Vagina (tissue), 2 donors: ENCODE results near the gene COX6A2.

Source experiments
- POLR2A ChIP-seq, 2 donors: fragments of 450-650 bp; IDR thresholded peaks; one replicate each; pipeline ENCODE4 v1.6.1; 2017; ENCODE audit warnings: antibody characterized with exemption in 2 of 2, mild to moderate bottlenecking in 2 of 2, moderate library complexity in 2 of 2
- TF ChIP-seq, protein P1 (sequence below), 3 experiments: fragments of 450-650 bp in 2 of 3; fragments of 200-600 bp in 1 of 3; sonication (generic) in 1 of 3; IDR thresholded peaks; one replicate each; pipeline ENCODE4 v1.5.1; 2017 to 2019; ENCODE audit warnings: antibody characterized with exemption in 3 of 3, mild to moderate bottlenecking in 2 of 3, moderate library complexity in 2 of 3

DNA sequence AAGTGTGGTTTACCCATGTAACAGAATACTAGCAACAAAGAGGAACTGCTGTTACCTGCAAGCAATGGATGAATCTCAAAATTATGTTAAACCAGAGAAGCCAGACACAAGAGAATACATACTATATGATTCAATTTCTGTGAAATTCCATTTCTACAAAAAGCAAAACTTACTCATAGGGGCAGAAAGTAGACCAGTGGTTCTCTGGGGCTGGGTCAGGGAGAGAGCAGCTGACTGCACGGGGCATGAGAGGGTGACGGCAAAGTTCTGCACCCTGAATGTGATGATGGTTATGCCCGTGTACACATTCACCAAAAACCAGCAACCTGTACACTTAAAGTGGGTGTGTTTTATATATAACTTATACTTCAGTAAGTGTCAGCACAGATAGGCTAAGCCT, 11.4 kb upstream of the COX6A2 start:
- no peak for TF ChIP-seq POLR2A (IDR thresholded peaks at IDR 0.05)
- TF ChIP-seq, protein P1, sequence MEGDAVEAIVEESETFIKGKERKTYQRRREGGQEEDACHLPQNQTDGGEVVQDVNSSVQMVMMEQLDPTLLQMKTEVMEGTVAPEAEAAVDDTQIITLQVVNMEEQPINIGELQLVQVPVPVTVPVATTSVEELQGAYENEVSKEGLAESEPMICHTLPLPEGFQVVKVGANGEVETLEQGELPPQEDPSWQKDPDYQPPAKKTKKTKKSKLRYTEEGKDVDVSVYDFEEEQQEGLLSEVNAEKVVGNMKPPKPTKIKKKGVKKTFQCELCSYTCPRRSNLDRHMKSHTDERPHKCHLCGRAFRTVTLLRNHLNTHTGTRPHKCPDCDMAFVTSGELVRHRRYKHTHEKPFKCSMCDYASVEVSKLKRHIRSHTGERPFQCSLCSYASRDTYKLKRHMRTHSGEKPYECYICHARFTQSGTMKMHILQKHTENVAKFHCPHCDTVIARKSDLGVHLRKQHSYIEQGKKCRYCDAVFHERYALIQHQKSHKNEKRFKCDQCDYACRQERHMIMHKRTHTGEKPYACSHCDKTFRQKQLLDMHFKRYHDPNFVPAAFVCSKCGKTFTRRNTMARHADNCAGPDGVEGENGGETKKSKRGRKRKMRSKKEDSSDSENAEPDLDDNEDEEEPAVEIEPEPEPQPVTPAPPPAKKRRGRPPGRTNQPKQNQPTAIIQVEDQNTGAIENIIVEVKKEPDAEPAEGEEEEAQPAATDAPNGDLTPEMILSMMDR (IDR thresholded peaks at IDR 0.05), result no peak
